Muscle of leg (tissue), 11 donors: ENCODE data around the gene SYNE4. TPM values are rescaled to one million over a fixed set of nuclear protein-coding genes. Genes with fewer than 3 reads are reported as not detected.
"Not testable (repeated sequence)": the region's sequence is repeated elsewhere in the genome, so short reads cannot be mapped to it uniquely, and the experiment has no call there.

ENCODE experiments used
- DNase-seq: peaks from one replicate; pipeline ENCODE4 v3.0.0; 2013
- H3K27ac ChIP-seq: one replicate; pipeline ENCODE4 v1.5.1; 2013; ENCODE audit warnings: mild to moderate bottlenecking, low read length, control low read depth
- H3K27me3 ChIP-seq: one replicate; pipeline ENCODE4 v1.6.1; 2013; ENCODE audit warnings: low read length; ENCODE audit not compliant: control insufficient read depth, insufficient read depth
- H3K36me3 ChIP-seq: one replicate; pipeline ENCODE4 v1.6.1; 2013; ENCODE audit warnings: low read length; ENCODE audit not compliant: control insufficient read depth, insufficient read depth
- H3K4me1 ChIP-seq: one replicate; pipeline ENCODE4 v1.6.1; 2013; ENCODE audit warnings: low read length; ENCODE audit not compliant: control insufficient read depth, insufficient read depth
- H3K4me3 ChIP-seq: one replicate; pipeline ENCODE4 v1.5.1; 2013; ENCODE audit warnings: low read length, control low read depth
- H3K9me3 ChIP-seq: replicated peaks from 2 replicates; pipeline ENCODE4 v1.6.1; 2013; ENCODE audit warnings: low read depth, low read length; ENCODE audit not compliant: control insufficient read depth
- WGBS: methylation state at CpG from one replicate; pipeline ENCODE4 v1.1.5; 2013; ENCODE audit warnings: missing lambda C conversion rate; ENCODE audit not compliant: insufficient coverage; 5-methylcytosine and 5-hydroxymethylcytosine counted together
- polyA plus RNA-seq, 8 donors: library from polyadenylated mRNA; unstranded; fragments of 120-200 nt; gene quantifications; one replicate each; pipeline versions ENCODE4 v1.2.1 to v1.2.3, GENCODE V29; 2013; ENCODE audit warnings: inconsistent platforms in 1 of 8, low replicate concordance in 1 of 8; ENCODE audit not compliant: insufficient read length in 8 of 8, insufficient read depth in 1 of 8
- total RNA-seq: library from RNA; stranded (reverse); fragments of 120-200 nt; gene quantifications from one replicate; pipeline ENCODE4 v1.2.4, GENCODE V29; 2013

Gene SYNE4
- total and polyA plus RNA-seq, 9 donors: 0.11 to 1.2 (median 0.39) TPM

DNA sequence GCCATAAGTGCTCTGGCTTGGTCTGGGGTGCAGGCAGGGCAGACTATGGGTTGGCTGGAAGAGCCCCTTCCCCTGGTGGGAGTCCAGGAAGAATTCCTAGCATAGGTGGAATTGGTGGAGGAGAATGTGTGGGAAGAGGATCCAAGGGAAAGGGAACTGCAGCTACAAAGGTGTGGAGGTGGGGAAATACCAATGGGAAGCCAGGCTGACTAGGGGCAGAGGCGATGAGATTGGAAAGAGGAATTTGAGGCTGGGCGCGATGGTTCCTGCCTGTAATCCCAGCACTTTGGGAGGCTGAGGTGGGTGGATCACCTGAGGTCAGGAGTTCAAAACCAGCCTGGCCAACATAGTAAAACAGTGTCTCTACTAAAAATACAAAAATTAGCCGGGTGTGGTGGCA, 18.5 kb downstream of the SYNE4 start:
- Histone ChIP-seq H3K27ac (no peak overlapping the region), H3K4me3 (no peak overlapping the region), H3K4me1 (peaks cover 12% of the 10 kb centered on the region), H3K27me3 (peaks cover 33% of the 10 kb centered on the region), H3K36me3 (no peaks in the 10 kb centered on the region), H3K9me3 (no peaks in the 10 kb centered on the region)
- no peak for DNase-seq
- WGBS: 81% methylated on average over 3 of the region's 4 CpGs

GRCh38 chr19:35988824-35989223, 19.8 kb downstream of the SYNE4 start:
- Histone ChIP-seq H3K27ac (no peak overlapping the region), H3K27me3 (peaks cover 35% of the 10 kb centered on the region), H3K4me1 (peaks cover 6% of the 10 kb centered on the region), H3K9me3 (no peaks in the 10 kb centered on the region), H3K36me3 (no peaks in the 10 kb centered on the region), H3K4me3 (no peak overlapping the region)
- no peak for DNase-seq
- WGBS: no CpG with 5 or more reads among the region's 3 CpGs

DNA sequence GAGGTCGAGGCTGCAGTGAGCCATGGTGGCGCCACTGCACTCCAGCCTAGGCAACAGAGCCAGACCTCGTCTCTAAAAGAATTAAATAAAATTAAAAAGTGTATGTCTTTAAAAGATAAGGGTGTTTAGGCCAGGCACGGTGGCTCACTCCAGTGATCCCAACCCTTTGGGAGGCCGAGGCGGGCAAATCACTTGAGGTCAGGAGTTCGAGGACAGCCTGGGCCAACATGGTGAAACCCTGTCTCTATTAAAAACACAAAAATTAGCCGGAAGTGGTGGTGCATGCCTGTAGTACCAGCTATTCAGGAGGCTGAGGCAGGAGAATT, 21.1 kb downstream of the SYNE4 start:
- Histone ChIP-seq H3K4me1 (peaks cover 6% of the 10 kb centered on the region), H3K27me3 (peaks cover 35% of the 10 kb centered on the region), H3K36me3 (no peaks in the 10 kb centered on the region), H3K4me3 (no peak overlapping the region), H3K9me3 (no peaks in the 10 kb centered on the region), H3K27ac (no peak overlapping the region)
- DNase-seq: no peak
- WGBS: no CpG with 5 or more reads among the region's 8 CpGs

DNA sequence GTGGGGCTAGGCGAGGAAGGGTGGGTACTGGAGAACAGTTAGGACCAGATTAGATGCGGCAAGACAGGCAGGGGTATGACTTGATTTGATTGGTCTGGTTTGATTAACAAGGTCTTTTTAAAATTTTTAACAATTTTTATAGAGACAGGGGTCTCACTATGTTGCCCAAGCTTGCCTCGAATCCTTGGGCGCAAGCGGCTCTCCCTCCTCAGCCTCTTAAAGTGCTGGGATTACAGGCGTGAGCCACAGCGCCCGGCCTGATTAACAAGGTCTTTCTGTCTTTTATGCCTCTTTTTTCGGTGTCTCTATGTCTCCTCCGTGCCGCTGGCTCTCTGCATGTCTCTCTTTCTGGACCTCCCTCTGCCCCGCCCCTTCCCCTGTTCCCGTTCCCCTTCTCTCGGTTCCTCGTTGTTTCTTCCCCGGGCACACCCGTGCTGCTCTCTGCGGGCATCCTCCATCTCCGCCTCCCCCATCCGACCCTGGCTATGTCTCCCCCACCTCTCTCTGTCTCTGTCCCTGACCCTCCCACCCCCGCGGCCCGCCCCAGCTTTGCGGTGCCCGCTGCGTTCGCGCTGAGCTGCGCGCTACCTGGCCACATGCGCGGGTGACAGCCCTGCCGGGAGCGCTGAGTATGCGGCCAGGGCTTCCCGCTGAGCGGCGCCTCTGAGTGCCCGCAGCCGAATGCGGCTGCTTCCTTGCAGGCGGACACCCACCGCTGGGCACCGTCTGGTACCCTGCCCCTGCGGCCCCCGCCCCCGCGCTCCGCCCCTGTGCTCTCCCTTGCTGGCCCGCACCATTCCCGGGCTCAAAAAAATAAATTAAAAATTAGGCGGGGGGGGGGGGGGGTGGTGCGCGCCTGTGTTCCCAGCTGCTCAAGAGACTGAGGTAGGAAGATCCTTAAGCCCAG, 21.7 kb downstream of the SYNE4 start:
- peak overlapping the region; percentile 13 for H3K4me3 ChIP-seq
- peaks cover 35% of the 10 kb centered on the region for H3K27me3 ChIP-seq
- 4% methylated on average over 52 of the region's 54 CpGs for WGBS

GRCh38 chr19:35986111-35986510, 22.5 kb downstream of the SYNE4 start:
- peaks cover 35% of the 10 kb centered on the region for H3K27me3 ChIP-seq
- H3K4me1 ChIP-seq: peaks cover 6% of the 10 kb centered on the region
- no peaks in the 10 kb centered on the region for H3K36me3 ChIP-seq
- H3K27ac ChIP-seq: no peak overlapping the region
- no peak for DNase-seq
- no peak overlapping the region for H3K4me3 ChIP-seq
- WGBS: 76% methylated on average over 5 of the region's 5 CpGs
- no peaks in the 10 kb centered on the region for H3K9me3 ChIP-seq

More for the DNA sequence above, 21.7 kb downstream of the SYNE4 start:
- H3K36me3 ChIP-seq: no peaks in the 10 kb centered on the region
- no peak for DNase-seq
- no peaks in the 10 kb centered on the region for H3K9me3 ChIP-seq
- H3K4me1 ChIP-seq: peaks cover 6% of the 10 kb centered on the region
- H3K27ac ChIP-seq: no peak overlapping the region

- peaks cover 33% of the 10 kb centered on the region for H3K27me3 ChIP-seq
- no peaks in the 10 kb centered on the region for H3K36me3 ChIP-seq
- H3K4me3 ChIP-seq: no peak overlapping the region
- no peak overlapping the region for H3K27ac ChIP-seq
- no peaks in the 10 kb centered on the region for H3K9me3 ChIP-seq
- peaks cover 6% of the 10 kb centered on the region for H3K4me1 ChIP-seq
- WGBS: 70% methylated on average over 5 of the region's 8 CpGs
- DNase-seq: no peak
Measured at GRCh38 chr19:35983177-35983576, 25.4 kb downstream of the SYNE4 start.

DNA sequence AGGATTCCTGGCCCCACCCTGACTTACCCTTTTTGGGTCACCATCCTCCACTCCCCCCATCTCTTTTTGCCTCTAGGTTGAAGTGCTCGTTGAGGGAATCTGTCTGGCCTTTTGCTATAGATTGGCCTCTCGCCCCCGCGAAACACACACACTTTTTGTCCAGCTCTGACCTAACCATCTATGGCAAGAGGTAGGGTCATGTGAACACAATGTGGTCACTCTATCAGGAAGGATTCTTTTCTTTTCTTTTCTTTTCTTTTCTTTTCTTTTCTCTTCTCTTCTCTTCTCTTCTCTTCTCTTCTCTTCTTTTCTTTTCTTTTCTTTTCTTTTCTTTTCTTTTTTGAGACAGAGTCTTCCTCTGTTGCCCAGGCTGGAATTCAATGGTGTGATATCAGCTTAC, 27.6 kb downstream of the SYNE4 start:
- not testable (repeated sequence) for H3K9me3 ChIP-seq, H3K36me3 ChIP-seq, H3K27ac ChIP-seq, DNase-seq, H3K4me3 ChIP-seq, H3K4me1 ChIP-seq
- no CpG with 5 or more reads among the region's 4 CpGs for WGBS
- H3K27me3 ChIP-seq: peaks cover 13% of the 10 kb centered on the region

DNA sequence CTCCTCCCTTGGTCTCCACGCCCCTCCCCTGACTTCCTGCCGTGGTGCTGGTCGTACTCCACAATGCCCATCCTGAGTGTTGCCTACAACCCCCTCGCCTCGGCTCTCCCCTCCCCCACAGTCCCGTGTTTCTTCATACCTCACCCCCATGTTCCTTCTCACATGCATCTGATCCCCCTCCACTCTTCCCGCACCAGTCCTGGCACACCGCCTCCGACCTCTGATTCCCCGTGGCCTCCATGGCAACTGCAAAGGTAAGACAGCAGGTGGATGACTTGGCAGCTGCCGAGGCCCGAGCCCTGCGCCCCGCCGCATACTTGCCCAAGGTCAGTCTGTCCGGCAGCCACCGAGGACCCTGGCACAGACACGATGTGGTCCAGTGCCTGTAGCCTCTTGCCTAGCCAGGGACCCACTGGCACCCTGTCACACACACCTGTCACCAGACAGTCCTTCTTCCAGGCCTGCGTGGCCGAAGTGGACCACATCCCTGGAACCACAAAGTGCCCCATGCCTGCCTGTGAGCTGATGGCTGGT, 29.7 kb downstream of the SYNE4 start:
- Histone ChIP-seq H3K27ac (no peak overlapping the region), H3K4me1 (no peaks in the 10 kb centered on the region), H3K9me3 (no peaks in the 10 kb centered on the region), H3K4me3 (no peak overlapping the region), H3K36me3 (no peaks in the 10 kb centered on the region), H3K27me3 (no peaks in the 10 kb centered on the region)
- WGBS: 64% methylated on average over 20 of the region's 20 CpGs
- DNase-seq: no peak

DNA sequence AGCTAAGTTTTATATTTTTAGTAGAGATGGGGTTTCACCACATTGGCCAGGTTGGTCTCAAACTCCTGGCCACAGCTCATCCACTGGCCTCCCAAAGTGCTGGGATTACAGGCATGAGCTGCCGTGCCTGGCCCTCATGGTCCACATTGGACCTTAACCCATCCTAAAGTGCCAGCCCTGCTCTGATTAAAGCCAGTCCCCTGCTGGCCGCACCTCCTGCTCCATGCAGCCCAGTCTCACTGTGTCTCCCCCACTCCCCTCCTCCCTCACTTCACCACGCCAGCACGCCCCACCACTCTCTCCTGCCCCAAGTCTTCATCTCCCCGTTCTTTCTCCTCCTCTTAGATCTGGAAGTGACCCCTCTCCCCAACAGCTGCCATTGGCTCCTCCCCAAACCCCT, 30.3 kb downstream of the SYNE4 start:
- no peaks in the 10 kb centered on the region for H3K4me1 ChIP-seq
- H3K4me3 ChIP-seq: no peak overlapping the region
- H3K27me3 ChIP-seq: no peaks in the 10 kb centered on the region
- 34% methylated on average over 5 of the region's 5 CpGs for WGBS
- DNase-seq: no peak
- no peaks in the 10 kb centered on the region for H3K36me3 ChIP-seq
- no peak overlapping the region for H3K27ac ChIP-seq
- H3K9me3 ChIP-seq: no peaks in the 10 kb centered on the region

GRCh38 chr19:35977446-35978222, 31.0 kb downstream of the SYNE4 start:
- 44% methylated on average over 11 of the region's 14 CpGs for WGBS
- no peaks in the 10 kb centered on the region for H3K4me1 ChIP-seq
- H3K27ac ChIP-seq: no peak overlapping the region
- H3K27me3 ChIP-seq: no peaks in the 10 kb centered on the region
- H3K36me3 ChIP-seq: no peaks in the 10 kb centered on the region
- no peaks in the 10 kb centered on the region for H3K9me3 ChIP-seq
- H3K4me3 ChIP-seq: no peak overlapping the region
- DNase-seq: no peak
